ENCODE results near the gene DEPDC4. TPM values are rescaled to one million over a fixed set of nuclear protein-coding genes. Genes with fewer than 3 reads are reported as not detected.

Gene DEPDC4
- total RNA-seq (2016; rRNA removed; fragmentation: Illumina TruSeq; extraction: Trizol) (5.7 and 6.6 TPM in 2 replicates), polyA plus RNA-seq (2011; rRNA removed) (1.5 and 2.2 TPM in 2 replicates), polyA minus RNA-seq (2011; rRNA and poly(A)+ RNA removed; ENCODE audit: low replicate concordance) (0.44 and 1.1 TPM in 2 replicates), Bru-seq, nascent RNA (percentile 49 among the genes with signal in this experiment), BruChase-seq, experiment 1, labeled RNA remaining after a 6-hour chase (percentile 37 among the genes with signal in this experiment), BruChase-seq, experiment 2, labeled RNA remaining after a 2-hour chase (percentile 43 among the genes with signal in this experiment)
- total RNA-seq (2016; cell fraction: cytosol; rRNA removed; fragmentation: Illumina TruSeq; extraction: Trizol; ENCODE audit: low read depth), result 2.9 and 4.6 TPM in 2 replicates
- 6.5 and 7.4 TPM in 2 replicates for total RNA-seq (2016; cell fraction: insoluble cytoplasmic fraction; rRNA removed; fragmentation: Illumina TruSeq; extraction: Trizol)
- total RNA-seq (2016; cell fraction: membrane; rRNA removed; fragmentation: Illumina TruSeq; extraction: Trizol), result 2.8 and 4.0 TPM in 2 replicates
- total RNA-seq (2016; cell fraction: nucleus; rRNA removed; fragmentation: Illumina TruSeq; extraction: Trizol), result 6.1 and 8.7 TPM in 2 replicates
- 1.7 and 4.9 TPM in 2 replicates for polyA plus RNA-seq (2011; cell fraction: cytosol; rRNA removed)
- polyA plus RNA-seq (2011; cell fraction: nucleus; rRNA removed), result 1.1 and 1.6 TPM in 2 replicates
- polyA plus RNA-seq (2012), result 1.6 and 3.5 TPM in 2 replicates
- 1.8 and 2.8 TPM in 2 replicates for polyA plus RNA-seq (2016; cell fraction: cytosol; fragmentation: Illumina TruSeq; extraction: Trizol; ENCODE audit: low read depth)
- polyA plus RNA-seq (2016; cell fraction: insoluble cytoplasmic fraction; fragmentation: Illumina TruSeq; extraction: Trizol; ENCODE audit: low read depth), result 5.9 and 6.8 TPM in 2 replicates
- polyA plus RNA-seq (2016; cell fraction: membrane; fragmentation: Illumina TruSeq; extraction: Trizol; ENCODE audit: low read depth), result 2.6 and 3.5 TPM in 2 replicates
- 1.7 and 7.0 TPM in 2 replicates for polyA plus RNA-seq (2016; cell fraction: nucleus; fragmentation: Illumina TruSeq; extraction: Trizol; ENCODE audit: insufficient read depth, low read depth)
- polyA minus RNA-seq (2011; cell fraction: cytosol; rRNA and poly(A)+ RNA removed), result 1.6 and 2.0 TPM in 2 replicates
- polyA minus RNA-seq (2011; cell fraction: nucleus; rRNA and poly(A)+ RNA removed), result 8.1 and 9.9 TPM in 2 replicates
- long read RNA-seq, experiment 1, partial matches to known transcripts, result 0 of 2 reads
- long read RNA-seq, experiment 1, other reads (novel, unspliced or antisense), result 1 of 2 reads
- long read RNA-seq, experiment 2, partial matches to known transcripts, result 2 of 2 reads
- long read RNA-seq, experiment 2, other reads (novel, unspliced or antisense), result 0 of 2 reads

GRCh38 chr12:100266835-100267602 is at the start of gene DEPDC4, which contains the start of gene SCYL2:
TSS of gene DEPDC4 (minus strand) at chr12:100267079. CDS start at chr12:100267076, 3 bp downstream.
TSS of gene SCYL2 (plus strand) at chr12:100267177. CDS start at chr12:100282971, 15,794 bp downstream.
- Histone ChIP-seq H3K9me3 (ENCODE audit: low read length) (no peaks in the 10 kb centered on the region), H4K20me1 (ENCODE audit: insufficient read depth, low read length) (peaks cover 10% of the 10 kb centered on the region; the same call in 1 of the 2 replicates), H3K27ac (ENCODE audit: extremely low read length, insufficient read depth, low read length) (peak within 1 kb of the TSS; percentile 91), H2AFZ (ENCODE audit: low read length) (peak within 1 kb of the TSS; percentile 84), H3K9ac (ENCODE audit: insufficient read depth, low read depth, low read length) (peak within 1 kb of the TSS; percentile 96), H3K36me3 (replicated peaks in 1 of 2; ENCODE audit: control insufficient read depth in 1 of 2, insufficient read depth in 2 of 2, low read length in 2 of 2) (no peaks in the 10 kb centered on the region), H3K79me2 (ENCODE audit: insufficient read depth, low read length) (peaks cover 46% of the 10 kb centered on the region), H3K4me1 (ENCODE audit: insufficient read depth, low read length) (peaks cover 39% of the 10 kb centered on the region), H3K27me3 (ENCODE audit: control insufficient read depth in 1 of 2, insufficient read depth in 2 of 2, low read length in 2 of 2) (no peaks in the 10 kb centered on the region; a peak in 1 of 5 replicates), H3K4me3 (replicated peaks in 1 of 3; ENCODE audit: insufficient read depth in 1 of 3, low read depth in 2 of 3, low read length in 3 of 3) (peak within 1 kb of the TSS; percentile 91 to 93 (median 92)), H3K4me2 (ENCODE audit: low read depth, low read length) (peak within 1 kb of the TSS; percentile 91)
- in situ Hi-C loops (cut with HindIII; ENCODE audit: extremely low pct_ligation_motif_present, low pct_unique_long_range_greater_than_20kb) (no loop called here), intact Hi-C loops (cut with micrococcal nuclease; ENCODE audit: unreplicated experiment) (loop anchor here (5.0 kb wide), 2 partner anchors 65 to 125 kb away; partner anchors contain the start of genes ACTR6 and BLTP3B)
- under 1% methylated on average over 48 of the region's 62 CpGs for WGBS (ENCODE audit: low lambda C conversion rate)
- ChIA-PET CTCF (ENCODE audit: low intra/inter-chr PET ratio, low total read pairs) (no interaction called here), POLR2A (interaction anchor here (0.7 to 2.0 kb wide), 9 partner anchors 13 to 287 kb away, joined by 3 to 16 read pairs (median 5); partner anchors contain the start of gene ACTR6)
- BruUV-seq (replicated peaks), result no TSS peak
- DNase-seq (ENCODE audit: low spot score) (peak; percentile 88), ATAC-seq (peak; percentile 88), FAIRE-seq (peak; percentile 44)
- TF ChIP-seq MED8 (CRISPR knock-in tag; IDR thresholded peaks at IDR 0.05; ENCODE audit: insufficient replicate concordance) (no peak), SRSF9 (IDR thresholded peaks at IDR 0.05; ENCODE audit: borderline replicate concordance, insufficient read depth, low read depth, low read length, poor library complexity, severe bottlenecking) (no peak), PHB2 (IDR thresholded peaks at IDR 0.05; ENCODE audit: partially characterized antibody) (no peak), CAMTA2 (CRISPR knock-in tag; IDR thresholded peaks at IDR 0.05; ENCODE audit: borderline replicate concordance) (no peak; the same call in 1 of the 2 replicates), ZMYM2 (CRISPR knock-in tag; IDR thresholded peaks at IDR 0.05) (no peak), ZNF513 (CRISPR knock-in tag; conservative IDR thresholded peaks at IDR 0.05) (no peak), THAP9 (CRISPR knock-in tag; IDR thresholded peaks at IDR 0.05; ENCODE audit: borderline replicate concordance) (0 out of 2 replicates have a peak, but pooled peaks have one; percentile 40)
- TF ChIP-seq, protein P1, sequence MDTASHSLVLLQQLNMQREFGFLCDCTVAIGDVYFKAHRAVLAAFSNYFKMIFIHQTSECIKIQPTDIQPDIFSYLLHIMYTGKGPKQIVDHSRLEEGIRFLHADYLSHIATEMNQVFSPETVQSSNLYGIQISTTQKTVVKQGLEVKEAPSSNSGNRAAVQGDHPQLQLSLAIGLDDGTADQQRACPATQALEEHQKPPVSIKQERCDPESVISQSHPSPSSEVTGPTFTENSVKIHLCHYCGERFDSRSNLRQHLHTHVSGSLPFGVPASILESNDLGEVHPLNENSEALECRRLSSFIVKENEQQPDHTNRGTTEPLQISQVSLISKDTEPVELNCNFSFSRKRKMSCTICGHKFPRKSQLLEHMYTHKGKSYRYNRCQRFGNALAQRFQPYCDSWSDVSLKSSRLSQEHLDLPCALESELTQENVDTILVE (CRISPR knock-in tag; IDR thresholded peaks at IDR 0.05), result no peak; the same call in 1 of the 2 replicates
